ENCODE measurements around the gene PHKB. TPM values are rescaled to one million over a fixed set of nuclear protein-coding genes. Genes with fewer than 3 reads are reported as not detected.

The PHKB gene
- total and polyA plus RNA-seq, 2 of the 8 experiments (the other 6 are each of a cell fraction or from before 2014, with no cell fraction given) = 18.6 to 38.3 TPM

- no peak overlapping the region for H2AFZ ChIP-seq (ENCODE audit: low read length)
- H3K14ac ChIP-seq (ENCODE audit: insufficient read length) = no peak overlapping the region
- no peaks in the 10 kb centered on the region for H3K9me3 ChIP-seq (ENCODE audit: insufficient read depth in 2 of 2, low read depth in 1 of 2, low read length in 1 of 2)
- no peaks in the 10 kb centered on the region for H3K79me2 ChIP-seq (ENCODE audit: control insufficient read depth in 1 of 2, insufficient read depth in 2 of 2, low read length in 2 of 2)
- H2BK120ac ChIP-seq (replicated peaks; ENCODE audit: low read depth, low read length) = no peak overlapping the region
- H3K4me3 ChIP-seq (ENCODE audit: extremely low read depth in 1 of 4, insufficient read depth in 2 of 4, low read depth in 3 of 4, low read length in 4 of 4) = no peak overlapping the region
- no peak overlapping the region for H2BK12ac ChIP-seq (ENCODE audit: low read depth, low read length)
- no peak overlapping the region for H4K8ac ChIP-seq (ENCODE audit: extremely low read depth, insufficient read depth, low read length)
- no peak overlapping the region for H2BK20ac ChIP-seq (ENCODE audit: low read length)
- CTCF ChIA-PET (ENCODE audit: partially characterized antibody) = interaction anchor here (0.6 kb wide), 1 partner anchor 511 kb away, joined by 3 read pairs; no protein-coding TSS in a partner anchor
- H3K36me3 ChIP-seq (ENCODE audit: control insufficient read depth in 2 of 4, insufficient read depth in 4 of 4, low read length in 3 of 4) = peaks cover 0 to 4% (median 0%) of the 10 kb centered on the region in 4 experiments; a peak in 1 of 8 replicates
- H3K27ac ChIP-seq (ENCODE audit: low read depth, low read length) = no peak overlapping the region
- no peak overlapping the region for H3K23ac ChIP-seq (ENCODE audit: insufficient read length)
- no peak overlapping the region for H3K4me2 ChIP-seq (ENCODE audit: insufficient read depth in 1 of 2, low read depth in 2 of 2, low read length in 2 of 2)
- no peak overlapping the region for H3K56ac ChIP-seq (replicated peaks; ENCODE audit: insufficient read length, low read depth, low read length)
- H3K9ac ChIP-seq (replicated peaks in 1 of 4; ENCODE audit: extremely low read depth in 1 of 4, low read depth in 3 of 4, low read length in 3 of 4) = no peak overlapping the region
- H3K23me2 ChIP-seq (ENCODE audit: low read depth, low read length) = no peaks in the 10 kb centered on the region
- POLR2A ChIA-PET (ENCODE audit: partially characterized antibody) = no interaction called here
- WGBS, 2 experiments (ENCODE audit: extremely low coverage in 1 of 2, insufficient coverage in 1 of 2, insufficient read length in 1 of 2, insufficient replicate concordance in 2 of 2, low coverage in 1 of 2, low lambda C conversion rate in 2 of 2, missing lambda C conversion rate in 1 of 2) = 93% methylated on average over 3 of the region's 3 CpGs; no CpG with 5 or more reads in 1 of the 2 experiments
- DNase-seq (ENCODE audit: low read depth in 1 of 2, low spot score in 2 of 2) = no peak
- no peaks in the 10 kb centered on the region for H4K20me1 ChIP-seq (replicated peaks in 1 of 2; ENCODE audit: control insufficient read depth in 1 of 2, insufficient read depth in 2 of 2, low read length in 2 of 2)
- H2BK15ac ChIP-seq (ENCODE audit: low read length) = no peak overlapping the region
- no peak overlapping the region for H3K4ac ChIP-seq (replicated peaks; ENCODE audit: insufficient read length, low read depth, low read length)
- no peaks in the 10 kb centered on the region for H3K27me3 ChIP-seq (replicated peaks in 1 of 4; ENCODE audit: control insufficient read depth in 3 of 4, extremely low read depth in 1 of 4, insufficient read depth in 3 of 4, low read length in 3 of 4)
- no peak overlapping the region for H3K18ac ChIP-seq (ENCODE audit: extremely low read depth, low read length)
- H4K91ac ChIP-seq (replicated peaks; ENCODE audit: insufficient read length, low read length) = no peak overlapping the region
- no peaks in the 10 kb centered on the region for H3K79me1 ChIP-seq (ENCODE audit: low read depth, low read length)
- no peaks in the 10 kb centered on the region for H3K4me1 ChIP-seq (replicated peaks in 1 of 4; ENCODE audit: control insufficient read depth in 3 of 4, insufficient read depth in 4 of 4, low read length in 3 of 4)
- no peak overlapping the region for H2AK5ac ChIP-seq (ENCODE audit: low read depth, low read length)
- no peak for TF ChIP-seq SUZ12 (IDR thresholded peaks at IDR 0.05; ENCODE audit: low read length)
- TF ChIP-seq BCL11A (IDR thresholded peaks at IDR 0.05; ENCODE audit: low read depth in 2 of 2, low read length in 2 of 2) = no peak
- TF ChIP-seq TAF1 (IDR thresholded peaks at IDR 0.05; ENCODE audit: low read depth, low read length) = no peak
- FAIRE-seq = no peak
- H4K5ac ChIP-seq (ENCODE audit: insufficient read length, low read depth, low read length) = no peak overlapping the region
- no peak overlapping the region for H2BK5ac ChIP-seq (ENCODE audit: low read depth, low read length)
Measured at GRCh38 chr16:47657032-47657431, 195.9 kb downstream of the PHKB start.

All from H1 (cell line).